ENCODE measurements around the gene IL13RA1. TPM values are rescaled to one million over a fixed set of nuclear protein-coding genes. Genes with fewer than 3 reads are reported as not detected.

IL13RA1 gene
- total RNA-seq (ENCODE audit: low replicate concordance): 27.1 and 57.8 TPM in 2 replicates

DNA sequence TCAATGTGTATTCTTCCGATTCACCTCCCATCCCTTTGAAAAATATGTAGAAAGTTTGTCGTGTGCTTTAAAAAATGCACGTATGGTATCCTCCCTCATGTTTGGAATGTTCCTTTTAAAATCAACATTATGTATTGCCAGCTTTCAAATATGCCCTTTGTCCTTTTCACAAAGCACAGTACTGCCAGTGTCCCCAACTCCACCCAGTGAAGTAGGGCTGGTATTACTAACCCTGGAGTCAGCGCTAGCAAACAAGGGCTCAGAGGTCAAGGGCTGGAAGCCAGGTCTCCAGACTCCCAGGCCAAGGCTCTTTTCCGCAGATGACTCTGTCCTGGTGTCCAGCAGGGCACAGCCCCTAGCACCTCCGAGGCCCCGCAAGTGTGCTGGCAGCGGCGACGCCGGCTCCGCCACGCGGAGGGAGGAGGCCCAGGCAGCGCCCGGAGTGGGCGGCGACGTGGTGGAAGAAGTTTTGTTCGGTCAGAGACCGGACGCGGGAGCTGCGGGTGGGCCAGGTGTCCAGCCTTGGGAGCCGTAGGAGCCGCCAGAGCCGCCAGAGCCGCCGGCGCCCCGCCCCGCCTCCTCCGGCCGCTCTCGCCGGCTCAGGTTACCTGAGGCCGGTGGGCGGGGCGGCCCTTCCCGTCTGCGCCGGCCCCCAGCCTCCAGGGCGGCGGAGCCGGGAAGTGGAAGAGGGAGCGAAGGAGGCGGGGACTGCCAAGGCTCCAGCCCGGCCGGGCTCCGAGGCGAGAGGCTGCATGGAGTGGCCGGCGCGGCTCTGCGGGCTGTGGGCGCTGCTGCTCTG, at the start of gene IL13RA1:
IL13RA1 (plus strand) TSS at position 720 of the 799 bp plus-strand sequence; CDS start at position 753, 33 bp downstream.

DNA sequence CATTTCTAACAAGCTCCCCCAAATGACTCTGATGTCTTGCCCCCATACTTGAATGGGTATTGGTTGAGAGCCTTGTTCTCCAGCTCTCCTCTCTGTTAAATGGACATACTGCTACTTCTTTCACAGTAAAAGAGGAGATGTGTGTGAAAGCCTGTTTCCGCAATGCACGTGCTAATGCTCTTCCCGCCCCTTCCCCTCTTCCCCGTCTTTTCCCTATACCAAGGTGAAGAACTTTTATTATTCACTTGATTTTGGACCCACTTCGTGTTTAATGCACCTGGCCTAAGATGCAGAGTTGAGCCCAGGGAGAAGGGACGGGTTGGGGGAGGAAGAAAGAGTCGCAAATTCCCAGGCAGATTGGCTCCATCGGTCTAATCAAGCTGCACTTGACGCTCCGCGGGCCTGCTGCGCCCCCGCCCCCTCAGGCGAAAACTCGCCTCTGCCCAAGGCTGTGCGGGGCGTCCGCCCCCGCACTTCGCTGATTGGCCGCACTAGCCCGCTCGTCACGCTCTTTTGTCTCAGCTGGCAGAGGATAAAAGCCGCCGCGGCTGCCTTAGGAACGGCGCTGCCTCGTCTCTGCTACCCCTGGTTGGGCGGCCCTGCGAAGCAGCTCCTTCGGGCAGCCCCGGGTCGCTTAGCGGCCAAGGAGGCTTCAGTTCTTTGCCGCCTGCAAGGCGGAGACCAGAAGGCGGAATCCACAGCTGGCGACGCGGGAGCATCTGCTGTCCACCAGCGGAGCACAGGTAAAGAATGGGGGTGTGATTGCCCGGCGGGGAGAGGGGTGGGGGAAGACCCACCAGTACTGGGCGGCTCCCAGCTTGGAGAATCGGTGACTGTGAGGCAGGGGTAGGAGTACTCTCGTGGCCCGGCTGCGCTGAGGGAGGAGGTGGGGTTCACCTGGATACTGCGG, 96.1 kb downstream of the IL13RA1 start, which contains the start of gene ZCCHC12:
ZCCHC12 (plus strand) TSS at position 562 of the 910 bp plus-strand sequence. CDS start 1,421 bp downstream, outside the sequence.

Other genes with a start within 250 kb of the IL13RA1 start
- gene DOCK11, start 231.8 kb upstream of the IL13RA1 start, total RNA-seq (ENCODE audit: low replicate concordance): 14.2 and 16.5 TPM in 2 replicates
- not detected in 2 replicates for gene ZCCHC12, start 96.2 kb downstream of the IL13RA1 start, total RNA-seq (ENCODE audit: low replicate concordance)
- 0.47 and 1.1 TPM in 2 replicates for gene LONRF3, start 247.0 kb downstream of the IL13RA1 start, total RNA-seq (ENCODE audit: low replicate concordance)